Activated CD4-positive, CD25-positive, alpha-beta regulatory T cell treated with anti-CD3 and anti-CD28 coated beads, Interleukin-2, amount 50 U/mL, for 24 hours (primary cell): ENCODE results near the gene SIRPB1.
"Not testable (repeated sequence)": the region's sequence is repeated elsewhere in the genome, so short reads cannot be mapped to it uniquely, and the experiment has no call there.

Experiments used
- ATAC-seq, 2 donors: fragments of 150-1000 bp; cut with Tn5 transposase; one replicate each; pipeline ENCODE4 v1.10.0; 2021; ENCODE audit warnings: mild to moderate bottlenecking in 1 of 2, moderate library complexity in 1 of 2

SIRPB1 gene

DNA sequence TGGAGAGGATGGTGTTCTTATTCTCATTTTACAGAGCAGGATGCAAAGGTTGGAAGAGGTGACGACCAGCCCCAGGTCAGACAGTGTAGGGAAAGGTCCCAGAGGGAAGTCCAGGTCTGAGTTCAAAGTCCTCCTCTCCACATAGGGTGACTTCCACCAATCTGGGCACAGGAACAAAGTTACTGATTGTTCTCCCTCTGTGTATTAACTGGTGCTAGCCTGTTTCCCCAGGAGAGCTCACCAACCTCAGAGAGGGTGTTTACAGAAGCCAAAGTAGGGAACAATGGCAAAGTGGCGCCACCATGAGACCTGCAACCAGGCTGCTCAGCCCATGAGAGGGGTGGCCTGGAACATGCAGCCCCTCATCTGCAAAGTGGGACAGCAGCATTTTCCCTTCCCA lies 16.8 kb upstream of the SIRPB1 start:
- no peak for ATAC-seq

DNA sequence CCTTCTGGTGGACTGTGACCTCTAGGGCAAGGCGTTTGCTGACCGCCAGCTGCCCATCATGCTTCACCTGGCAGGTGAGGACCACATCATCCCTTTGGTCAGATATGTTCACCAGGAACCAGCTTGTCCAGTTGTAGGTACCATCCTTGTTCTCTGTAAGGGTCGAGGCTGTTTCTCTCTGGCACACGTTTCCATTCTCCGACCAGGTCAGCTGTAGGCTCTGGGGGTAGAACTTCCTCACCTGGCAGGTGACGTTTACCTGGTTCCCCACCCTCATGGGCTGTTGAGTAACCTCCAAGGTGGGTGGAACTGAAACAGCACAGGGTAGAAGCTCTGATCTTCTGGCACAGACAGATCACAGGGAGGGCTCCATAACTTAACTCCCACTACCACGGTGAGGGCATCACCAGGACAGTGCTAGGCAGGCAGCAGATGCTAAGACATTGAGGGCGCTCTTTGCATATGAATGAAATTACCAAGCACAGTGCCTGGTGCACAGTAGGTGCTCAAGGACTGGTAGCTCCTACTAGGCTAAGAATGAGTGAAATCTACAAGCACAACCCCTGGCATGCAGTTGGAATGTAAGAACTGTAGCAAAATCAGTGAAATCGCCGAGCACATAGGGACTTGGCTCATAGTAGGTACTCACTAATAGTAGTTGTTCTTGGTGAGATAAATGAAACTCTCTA lies 15.6 kb upstream of the SIRPB1 start:
- no peak for ATAC-seq

DNA sequence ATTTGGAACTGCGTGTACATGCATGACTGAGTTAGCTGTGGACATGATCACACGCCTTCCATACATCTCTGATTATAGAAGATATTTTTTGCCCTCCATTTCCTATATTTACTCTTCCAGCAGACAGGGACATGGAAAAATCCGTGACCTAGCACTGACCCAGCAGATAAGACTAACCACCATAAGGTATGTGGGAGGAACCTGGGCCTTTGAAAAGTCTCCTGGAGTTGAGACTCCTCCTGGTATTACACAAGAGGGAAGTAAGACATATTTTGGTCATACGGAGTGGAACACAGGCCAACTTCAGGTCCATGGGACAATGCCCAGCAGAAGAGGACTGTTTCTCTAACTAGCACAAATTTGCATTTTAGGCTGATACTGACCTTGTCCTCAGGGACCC lies 13.7 kb upstream of the SIRPB1 start:
- no peak for ATAC-seq

DNA sequence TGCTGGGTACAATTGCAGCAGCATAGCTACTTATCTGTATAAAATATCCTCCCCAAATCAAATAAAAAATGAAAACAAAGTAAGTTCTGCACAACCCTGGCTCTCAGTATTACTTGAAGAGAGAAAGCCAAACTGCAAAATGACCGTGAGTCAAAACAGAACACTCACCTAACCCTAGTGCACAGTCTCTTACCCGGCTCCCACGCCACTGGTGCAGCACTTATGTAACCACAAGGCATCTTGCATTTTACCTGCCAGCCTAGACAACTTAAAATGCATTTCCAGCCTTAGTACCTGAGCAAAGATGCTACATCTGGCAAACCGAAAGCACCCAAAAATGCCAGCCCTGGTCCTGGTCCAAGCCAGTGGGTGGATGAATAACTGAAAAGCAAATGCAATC lies 12.4 kb upstream of the SIRPB1 start:
- ATAC-seq: peak; percentile 98 to 99

DNA sequence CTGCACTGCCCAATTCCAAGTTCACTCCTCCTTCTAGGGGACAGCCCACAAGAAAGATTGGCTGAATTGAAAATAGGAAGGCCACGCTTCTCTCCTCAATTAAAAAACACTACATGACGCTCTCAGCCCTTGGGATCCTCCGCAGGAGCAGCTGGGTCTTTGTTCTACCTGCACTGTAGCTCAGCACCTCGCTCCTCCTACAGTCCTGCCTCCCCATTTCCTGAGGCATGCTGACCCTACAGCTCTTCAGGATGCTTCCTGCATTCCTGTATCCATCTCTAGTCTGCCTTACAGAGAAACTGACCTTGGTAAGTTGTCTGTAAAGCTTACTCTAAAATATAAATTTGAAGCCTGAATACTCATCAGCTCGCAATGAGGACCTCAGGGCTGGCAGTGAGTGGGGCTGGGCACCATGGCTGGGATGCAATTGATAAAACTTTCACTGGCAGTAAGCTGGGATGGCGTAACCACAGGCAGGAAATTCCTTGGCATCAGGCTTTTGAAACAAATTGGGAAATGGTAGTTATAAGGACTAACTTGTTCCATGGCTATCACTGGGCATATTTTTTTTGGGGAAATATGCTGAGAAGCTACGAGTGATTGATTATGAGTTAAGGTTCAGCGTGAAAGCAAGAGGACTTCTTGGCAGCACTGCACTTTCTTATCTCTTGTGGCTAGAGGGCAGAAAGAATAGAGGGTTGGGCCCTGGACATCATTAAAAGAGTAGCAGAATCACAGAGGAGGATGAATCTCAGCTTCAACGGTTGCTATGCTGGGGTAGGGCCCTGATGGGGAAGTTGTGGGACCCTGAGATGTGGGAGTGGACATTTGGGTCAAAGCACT lies 11.7 kb upstream of the SIRPB1 start:
- no peak for ATAC-seq

DNA sequence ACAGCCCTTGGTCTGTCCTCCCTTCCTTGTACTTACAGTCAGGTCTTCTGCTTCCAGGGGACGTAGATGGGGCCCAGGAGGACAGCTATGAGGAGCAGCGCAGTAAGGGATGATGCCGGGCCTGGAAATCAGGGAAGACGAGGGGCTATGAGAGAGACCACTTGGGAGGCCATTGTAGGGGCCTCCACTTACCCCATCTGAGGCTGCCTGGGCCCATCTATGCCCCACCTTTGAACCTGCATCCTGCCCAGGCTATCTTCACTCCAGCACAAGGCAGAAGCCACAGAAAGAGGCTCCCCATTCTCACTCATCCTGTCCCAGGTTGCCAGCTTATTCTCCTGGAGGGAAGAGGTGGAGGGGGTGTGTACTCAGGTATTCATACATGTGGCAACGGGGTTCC lies 10.4 kb upstream of the SIRPB1 start:
- ATAC-seq: no peak

DNA sequence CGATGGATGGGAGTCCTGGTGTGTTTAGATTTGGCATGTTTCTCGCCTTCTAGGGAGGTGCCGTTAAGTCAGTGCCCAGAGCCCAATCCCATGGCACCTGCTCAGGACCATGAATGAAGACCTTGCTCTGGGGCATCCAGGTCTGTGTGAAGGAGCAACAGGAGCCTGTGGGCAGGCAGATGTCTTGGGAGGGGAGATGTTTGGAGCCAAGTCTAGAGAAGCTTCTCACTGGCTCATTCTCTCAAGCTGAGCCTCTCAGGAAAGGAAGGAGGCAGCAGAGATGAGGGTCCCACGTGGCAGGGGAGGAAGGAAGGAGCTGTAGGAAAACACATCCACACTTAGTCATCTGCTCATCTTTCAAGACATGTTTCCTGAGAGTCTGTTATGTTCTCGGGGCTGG lies 9.5 kb upstream of the SIRPB1 start:
- no peak for ATAC-seq

DNA sequence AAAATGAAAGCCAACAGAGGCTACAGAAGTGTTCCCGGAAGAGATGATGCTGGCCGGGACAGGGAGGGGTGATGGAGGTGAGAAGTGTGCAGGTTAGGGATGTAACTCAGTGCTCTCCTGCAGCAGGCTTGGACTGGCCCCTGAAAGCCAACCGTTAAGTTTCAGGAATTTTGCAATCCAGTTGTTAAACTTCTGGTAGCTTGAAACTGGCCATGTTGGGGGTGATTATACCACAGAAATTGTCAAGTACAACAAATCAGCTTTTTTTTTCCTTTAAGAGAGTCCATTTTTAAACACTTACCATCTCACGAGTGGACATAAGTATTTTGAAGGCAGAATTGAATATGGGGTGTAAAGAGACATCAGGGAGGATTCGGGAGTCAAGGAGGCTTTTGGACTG lies 8.8 kb upstream of the SIRPB1 start:
- ATAC-seq: no peak

DNA sequence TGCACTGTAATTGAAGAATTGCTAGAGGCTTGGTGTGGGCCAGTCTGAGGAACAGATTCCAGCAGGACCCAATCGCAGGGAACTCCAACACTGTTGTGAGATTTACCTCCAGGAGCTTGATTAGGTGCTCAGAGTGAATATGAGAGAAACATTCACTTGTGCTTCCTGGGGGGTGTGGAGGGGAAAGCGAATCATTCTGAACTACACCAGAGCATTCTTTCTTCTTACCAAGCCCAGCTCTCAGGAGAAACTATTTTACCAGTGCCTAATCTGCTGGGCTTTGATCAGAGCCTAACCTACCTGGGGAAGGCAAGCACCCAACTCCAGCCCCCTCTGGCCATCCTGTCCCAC lies 7.4 kb upstream of the SIRPB1 start:
- no peak for ATAC-seq

DNA sequence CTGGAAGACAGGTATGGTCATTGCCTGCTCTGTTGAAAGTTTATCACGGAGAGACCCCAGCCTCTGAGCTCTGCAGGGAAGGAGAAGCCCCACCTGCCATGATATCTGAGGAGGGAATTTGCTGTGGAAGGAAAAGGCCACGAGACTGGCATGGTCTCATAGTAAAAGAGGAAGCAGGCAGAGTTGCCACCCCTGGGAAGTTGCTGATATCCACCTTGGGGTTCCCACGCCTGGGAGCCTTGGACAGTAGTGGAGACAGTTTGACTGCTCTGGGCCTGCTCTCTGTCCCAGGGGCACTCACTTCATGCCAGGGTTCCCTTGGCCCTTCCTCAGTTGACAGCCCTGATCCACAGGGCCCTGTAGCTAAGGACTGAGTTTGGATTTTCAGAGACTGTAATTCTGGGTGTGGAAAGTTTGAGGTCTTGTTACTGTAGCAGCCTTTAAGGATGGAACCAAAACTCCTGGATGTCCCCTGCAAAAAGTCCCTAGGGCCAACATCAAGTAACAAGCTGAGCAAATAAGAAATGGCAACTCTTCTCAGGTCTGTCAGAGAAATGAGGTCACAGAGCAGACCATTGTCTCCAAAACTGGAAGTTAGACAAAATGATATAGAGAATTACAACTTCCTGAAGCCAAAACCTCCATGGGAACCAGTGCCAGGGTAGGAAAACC lies 6.9 kb upstream of the SIRPB1 start:
- ATAC-seq: no peak

DNA sequence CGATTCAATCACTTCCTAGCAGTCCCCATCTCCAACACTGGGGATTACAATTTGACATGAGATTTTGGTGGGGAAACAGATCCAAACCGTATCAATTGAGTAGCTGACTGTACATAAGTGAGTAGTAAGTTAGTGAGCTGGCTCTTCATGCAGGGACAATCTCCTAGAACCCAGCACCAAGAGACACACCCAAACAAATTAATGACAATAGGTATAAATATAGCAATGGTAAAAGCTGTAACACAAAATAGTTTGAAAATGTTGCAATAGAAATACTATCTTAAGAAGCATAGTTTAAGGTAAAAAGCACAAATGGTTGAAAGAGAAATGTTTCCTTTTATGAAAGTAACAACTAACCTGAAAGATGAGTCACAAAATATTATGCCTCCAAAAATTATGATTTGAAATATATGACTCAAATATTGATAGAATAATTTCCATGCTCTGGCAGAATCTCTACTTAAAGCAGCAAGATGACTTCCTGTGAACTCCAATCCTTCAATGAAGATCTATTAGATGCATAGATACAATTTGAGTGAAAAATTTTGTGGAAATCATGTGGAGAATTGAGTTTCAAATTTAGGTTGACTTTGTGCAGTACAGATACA lies 5.4 kb upstream of the SIRPB1 start:
- ATAC-seq: peak; percentile 72 to 81

DNA sequence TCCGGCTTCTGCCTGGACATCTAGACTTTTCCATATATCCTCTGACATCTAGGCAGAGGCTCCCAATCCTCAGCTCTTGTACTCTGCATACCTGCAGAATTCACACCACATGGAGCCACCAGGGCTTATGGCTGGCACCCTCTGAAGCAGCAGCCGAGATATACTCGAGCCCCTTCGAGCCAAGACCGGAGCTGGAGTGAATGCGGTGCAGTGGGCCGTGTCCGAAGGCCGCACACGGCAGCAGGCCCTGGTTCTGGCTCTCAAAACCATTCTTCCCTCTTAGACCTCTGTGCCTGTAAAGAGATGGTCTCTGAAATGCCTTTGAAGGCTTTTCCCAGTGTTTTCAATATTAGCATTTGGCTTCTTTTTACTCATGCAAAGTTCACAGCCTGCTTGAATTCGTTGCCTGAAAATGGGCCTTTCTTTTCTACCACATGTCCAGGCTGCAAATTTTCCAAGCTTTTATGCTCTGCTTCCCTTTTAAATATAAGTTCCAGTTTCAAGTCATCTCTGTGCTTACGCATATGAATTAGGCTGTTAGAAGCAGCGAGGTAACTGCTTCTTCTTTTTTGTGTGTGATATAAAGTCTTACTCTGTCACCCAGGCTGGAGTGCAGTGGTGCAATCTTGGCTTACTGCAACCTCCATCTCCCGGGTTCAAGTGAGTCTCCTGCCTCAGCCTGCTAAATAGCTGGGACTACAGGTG lies 3.8 kb upstream of the SIRPB1 start:
- ATAC-seq: no peak

DNA sequence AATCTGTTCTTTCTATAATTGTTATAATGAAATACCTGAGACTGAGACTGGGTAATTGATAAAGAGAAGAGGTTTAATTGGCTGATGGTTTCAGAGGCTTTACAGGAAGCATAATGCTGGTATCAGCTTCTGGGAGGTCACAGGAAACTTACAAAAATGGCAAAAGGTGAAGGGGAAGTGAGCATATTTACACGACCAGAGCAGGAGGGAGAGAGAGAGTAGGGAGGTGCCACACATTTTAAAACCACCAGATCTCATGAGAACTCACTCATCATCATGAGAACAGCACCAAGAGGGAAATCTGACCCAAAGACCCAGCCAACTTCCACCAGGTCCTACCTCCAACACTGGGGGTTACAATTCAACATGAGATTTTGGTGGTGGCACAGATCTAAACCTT lies 2.6 kb upstream of the SIRPB1 start:
- ATAC-seq: no peak

DNA sequence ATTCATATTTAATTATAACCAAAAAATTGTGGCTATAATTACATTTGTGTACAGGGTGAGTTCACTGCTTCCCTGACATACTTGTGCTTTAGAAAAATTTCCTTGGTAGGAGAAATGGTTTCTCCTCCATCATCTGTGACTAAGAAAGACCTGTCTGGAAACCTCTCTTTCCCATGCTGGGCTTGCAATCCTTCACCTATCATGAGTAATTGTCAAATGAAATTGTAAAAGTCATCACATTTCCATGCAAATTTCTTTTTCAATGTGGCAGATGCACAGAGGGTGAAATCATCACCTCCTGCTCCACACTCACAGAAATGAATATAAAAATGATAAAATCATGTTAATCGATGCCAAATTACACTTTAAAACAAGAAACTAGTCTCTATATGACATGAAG lies 1.5 kb upstream of the SIRPB1 start:
- no peak for ATAC-seq

DNA sequence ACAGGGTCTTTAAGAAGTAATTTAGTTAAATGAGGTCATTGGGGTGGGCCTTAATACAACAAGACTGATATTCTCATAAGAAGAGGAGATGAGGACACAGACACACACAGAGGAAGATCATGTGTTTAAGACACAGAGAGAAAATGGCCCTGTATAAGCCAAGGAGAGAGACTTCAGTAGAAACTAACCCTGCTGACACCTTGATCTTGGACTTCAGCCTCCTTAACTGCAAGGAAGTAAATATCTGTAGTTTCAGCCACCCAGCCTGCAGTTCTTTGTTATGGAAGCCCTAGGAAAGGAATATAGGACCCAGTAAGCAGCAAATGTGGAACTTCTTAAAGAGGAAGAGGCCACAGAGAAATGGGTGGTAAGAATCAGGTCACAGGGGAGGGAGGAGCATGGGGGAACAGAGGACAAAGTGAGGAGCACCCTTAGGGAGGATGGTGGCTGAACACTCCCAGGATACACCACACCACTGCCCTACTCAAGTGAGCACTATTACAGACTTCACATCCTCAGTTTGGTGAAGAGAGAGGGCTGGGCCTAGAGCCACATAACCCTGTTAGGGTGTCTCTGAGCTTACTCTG lies 762 bp downstream of the SIRPB1 start:
- no peak for ATAC-seq

DNA sequence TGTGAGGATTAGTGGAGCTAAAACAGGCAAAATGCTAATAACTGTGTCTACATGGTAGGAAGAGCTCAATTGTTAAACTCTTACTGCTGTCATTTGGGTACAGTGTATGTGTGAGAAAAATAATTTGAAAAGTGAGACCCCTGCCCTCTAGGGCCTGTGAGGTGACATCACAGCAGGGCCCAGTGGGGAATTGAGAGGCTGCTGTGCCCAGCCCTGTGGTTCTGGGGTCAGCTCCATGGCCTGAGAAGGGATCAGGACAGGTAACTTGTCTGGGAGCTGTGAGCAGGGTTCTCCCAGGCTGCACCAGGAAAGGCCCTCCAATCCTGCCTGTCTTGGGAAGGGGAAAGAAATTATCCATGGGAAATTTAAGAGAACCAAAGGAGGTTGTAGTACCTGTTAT lies 1.3 kb downstream of the SIRPB1 start:
- ATAC-seq: no peak

DNA sequence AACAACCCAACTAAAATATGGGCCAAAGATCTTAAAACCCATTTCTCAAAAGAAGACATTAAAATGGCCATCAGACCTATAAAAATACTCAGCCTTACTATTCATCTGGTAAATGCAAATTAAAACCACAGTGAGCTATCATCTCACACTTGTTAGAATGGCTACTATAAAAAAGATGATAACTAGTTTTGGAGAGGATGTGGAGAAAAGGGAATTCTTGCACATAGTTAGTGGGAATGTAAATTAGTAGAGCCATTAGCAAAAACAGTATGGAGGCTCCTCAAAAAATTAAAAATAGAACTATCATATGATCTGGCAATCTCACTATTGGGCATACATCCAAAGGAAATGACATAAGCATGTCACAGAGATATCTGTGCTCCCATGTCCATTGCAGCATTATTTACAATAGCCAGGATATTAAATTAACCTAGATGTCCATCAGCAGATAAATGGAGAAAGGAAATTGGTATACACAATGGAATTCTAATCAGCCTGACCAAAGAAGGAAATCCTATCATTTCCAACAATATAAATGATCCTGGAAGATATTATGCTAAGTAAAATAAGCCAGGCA lies 2.9 kb downstream of the SIRPB1 start:
- ATAC-seq: no peak

DNA sequence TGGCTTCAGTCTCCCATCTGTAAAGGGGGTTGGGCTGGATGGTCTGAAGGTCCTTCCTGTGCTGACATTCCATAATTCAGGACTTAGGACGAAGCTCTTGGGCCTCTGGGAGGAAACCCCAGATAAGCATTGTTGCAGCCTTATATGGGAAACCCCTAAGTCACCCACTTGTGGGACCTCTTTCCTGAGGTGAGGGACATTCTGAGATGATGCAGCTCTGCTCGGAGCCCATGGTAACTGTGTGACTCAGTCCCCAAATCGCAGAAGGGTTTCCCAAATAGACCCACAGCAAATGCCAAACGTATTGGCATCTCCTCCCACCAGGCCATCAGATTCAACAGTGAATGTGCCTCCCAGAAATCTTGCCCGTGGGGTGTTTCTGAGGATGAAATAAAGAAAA lies 9.4 kb downstream of the SIRPB1 start:
- ATAC-seq: not testable (repeated sequence)

DNA sequence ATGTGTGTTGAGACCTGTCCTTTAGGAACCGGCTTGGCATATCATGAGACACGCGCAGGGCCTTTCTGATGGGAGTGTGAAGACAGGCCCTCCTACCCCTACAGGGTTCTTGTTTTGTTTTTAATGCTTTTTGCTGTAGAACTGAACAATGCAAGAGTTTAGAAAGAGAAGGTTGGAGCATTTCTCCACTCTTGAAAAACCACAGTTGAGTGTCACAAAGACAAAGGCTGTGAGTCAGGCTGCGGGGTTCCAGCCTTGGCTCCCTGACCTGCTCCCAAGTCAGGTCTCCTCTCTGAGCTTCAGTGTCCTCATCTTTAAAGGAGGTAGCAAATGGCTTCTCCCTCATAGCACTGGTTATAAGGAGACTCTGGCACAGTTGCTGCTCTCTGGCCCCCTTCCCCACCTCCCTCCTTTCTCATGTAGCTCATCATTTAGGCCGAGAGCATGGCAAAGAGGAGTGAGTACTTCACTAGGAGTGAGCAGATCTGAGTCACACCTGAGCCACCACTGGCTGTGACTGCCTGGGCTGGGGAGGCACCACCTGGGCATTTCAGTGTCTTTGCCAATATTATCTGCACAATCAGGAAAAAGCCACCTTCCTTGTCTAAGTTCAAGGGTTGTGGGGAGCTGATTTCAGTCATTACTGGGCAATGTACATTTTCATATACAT lies 11.0 kb downstream of the SIRPB1 start:
- ATAC-seq: not testable (repeated sequence)

DNA sequence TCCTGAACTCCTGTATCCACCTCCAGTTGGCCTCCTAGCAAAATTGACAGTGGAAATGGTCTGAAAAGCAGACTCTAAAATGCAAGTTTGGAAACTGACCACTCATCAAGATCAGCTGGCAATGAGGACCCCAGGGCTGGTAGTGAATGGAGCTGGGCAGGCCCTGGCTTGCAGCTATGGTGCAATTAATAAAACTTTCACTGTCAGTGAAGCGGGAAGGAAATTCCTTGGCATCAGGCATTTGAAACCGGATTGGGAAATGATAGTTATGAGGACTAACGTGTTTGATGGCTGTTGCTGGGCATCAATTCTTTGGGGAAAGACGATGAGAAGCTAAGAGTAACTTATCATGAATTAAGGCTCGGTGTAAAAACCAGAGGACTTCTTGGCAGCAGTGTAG lies 19.1 kb downstream of the SIRPB1 start:
- no peak for ATAC-seq

DNA sequence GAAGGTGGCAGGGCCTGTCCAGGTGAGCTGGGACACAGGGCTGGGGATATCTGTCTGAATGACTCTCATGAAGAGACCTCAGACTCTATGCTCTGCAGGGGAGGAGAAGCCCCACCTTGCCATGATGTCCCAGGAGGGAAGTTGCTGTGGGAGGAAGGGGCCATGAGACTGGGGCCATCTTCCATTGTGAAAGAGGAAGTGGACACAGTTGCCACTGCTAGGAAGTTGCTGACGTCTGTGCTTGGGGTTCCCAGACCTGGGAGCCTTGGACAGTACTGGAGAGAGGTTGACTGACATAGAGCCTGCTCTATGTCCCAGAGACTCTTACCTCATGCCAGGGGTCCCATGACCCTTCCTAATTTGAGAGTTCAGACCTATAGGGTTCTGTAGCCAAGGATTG lies 24.5 kb downstream of the SIRPB1 start:
- no peak for ATAC-seq
